ENCODE data around the gene ETDA. TPM values are rescaled to one million over a fixed set of nuclear protein-coding genes. Genes with fewer than 3 reads are reported as not detected.

ETDA gene
- total and polyA plus RNA-seq, 2 of the 13 experiments (the other 11 are each of a cell fraction or from before 2014, with no cell fraction given): not detected

DNA sequence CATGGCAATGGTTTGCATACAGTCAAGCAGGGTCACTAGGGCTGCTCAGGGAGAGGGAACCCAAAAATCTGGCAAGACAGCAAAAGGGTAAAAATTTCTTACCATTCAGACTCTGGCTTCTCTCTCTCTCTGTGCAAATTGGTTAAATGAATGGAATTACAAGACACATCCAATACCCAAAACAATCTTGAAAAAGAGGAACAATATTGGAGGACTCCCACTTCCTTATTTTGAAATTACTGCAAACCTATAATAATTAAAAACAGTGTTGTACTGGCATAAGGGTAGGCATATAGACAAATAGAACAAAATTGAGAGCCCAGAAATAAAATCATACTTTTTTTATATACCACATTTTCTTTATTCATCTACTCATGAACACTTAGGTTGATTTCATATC, 24.1 kb downstream of the ETDA start (continued):
- TF ChIP-seq, protein P1, sequence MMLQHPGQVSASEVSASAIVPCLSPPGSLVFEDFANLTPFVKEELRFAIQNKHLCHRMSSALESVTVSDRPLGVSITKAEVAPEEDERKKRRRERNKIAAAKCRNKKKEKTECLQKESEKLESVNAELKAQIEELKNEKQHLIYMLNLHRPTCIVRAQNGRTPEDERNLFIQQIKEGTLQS (CRISPR knock-in tag; IDR thresholded peaks at IDR 0.05): no peak
- no peak for TF ChIP-seq PPARG (CRISPR knock-in tag; conservative IDR thresholded peaks at IDR 0.05)

DNA sequence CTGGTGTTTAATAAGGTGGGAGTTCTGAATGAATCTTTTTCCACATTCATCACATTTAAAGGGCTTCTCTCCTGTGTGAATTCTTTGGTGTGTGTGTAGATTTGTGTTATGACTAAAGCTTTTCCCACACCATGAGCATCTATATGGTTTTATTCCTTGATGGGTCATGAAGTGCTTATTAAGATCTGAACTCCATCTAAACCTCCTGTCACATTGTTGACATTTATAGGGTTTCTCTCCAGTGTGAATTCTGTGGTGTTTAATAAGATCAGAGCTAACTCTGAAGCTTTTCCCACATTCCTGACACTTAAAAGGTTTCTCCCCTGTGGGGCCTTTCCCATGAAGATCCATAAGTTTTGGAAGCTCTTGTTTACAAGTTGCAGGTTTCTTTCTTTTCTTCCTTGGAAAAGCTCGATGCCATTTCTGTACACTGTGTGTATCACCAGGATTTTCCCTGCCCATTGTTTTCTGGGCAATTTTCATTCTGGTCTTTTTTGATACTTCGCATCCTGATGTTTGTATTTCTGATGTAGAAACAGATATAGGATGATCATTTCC, 35.5 kb downstream of the ETDA start:
- DNase-seq (ENCODE audit: low spot score): no peak
- no peak for FAIRE-seq
- H2AFZ ChIP-seq (ENCODE audit: low read length): no peak overlapping the region
- no peaks in the 10 kb centered on the region for H3K27me3 ChIP-seq (ENCODE audit: control insufficient read depth in 1 of 2, insufficient read depth in 2 of 2, low read length in 2 of 2)
- POLR2A ChIA-PET: no interaction called here
- no peaks in the 10 kb centered on the region for H4K20me1 ChIP-seq (ENCODE audit: insufficient read depth, low read length)
- no peak overlapping the region for H3K4me3 ChIP-seq (replicated peaks in 1 of 3; ENCODE audit: insufficient read depth in 1 of 3, low read depth in 2 of 3, low read length in 3 of 3)
- H3K9ac ChIP-seq (ENCODE audit: insufficient read depth, low read depth, low read length): no peak overlapping the region
- no peaks in the 10 kb centered on the region for H3K9me3 ChIP-seq (ENCODE audit: low read length)
- no peaks in the 10 kb centered on the region for H3K79me2 ChIP-seq (ENCODE audit: insufficient read depth, low read length)
- no TSS peak for BruUV-seq (replicated peaks)
- H3K4me2 ChIP-seq (ENCODE audit: low read depth, low read length): no peak overlapping the region
- no peak for ATAC-seq
- WGBS (ENCODE audit: low lambda C conversion rate): 100% methylated on average over 2 of the region's 2 CpGs
- CTCF ChIA-PET (ENCODE audit: low intra/inter-chr PET ratio, low total read pairs): no interaction called here
- H3K4me1 ChIP-seq (ENCODE audit: insufficient read depth, low read length): no peaks in the 10 kb centered on the region
- no peak for TF ChIP-seq PLRG1 (conservative IDR thresholded peaks at IDR 0.05)
- TF ChIP-seq POLR2AphosphoS2 (IDR thresholded peaks at IDR 0.05; ENCODE audit: low read depth, low read length): no peak
- TF ChIP-seq, protein P2, sequence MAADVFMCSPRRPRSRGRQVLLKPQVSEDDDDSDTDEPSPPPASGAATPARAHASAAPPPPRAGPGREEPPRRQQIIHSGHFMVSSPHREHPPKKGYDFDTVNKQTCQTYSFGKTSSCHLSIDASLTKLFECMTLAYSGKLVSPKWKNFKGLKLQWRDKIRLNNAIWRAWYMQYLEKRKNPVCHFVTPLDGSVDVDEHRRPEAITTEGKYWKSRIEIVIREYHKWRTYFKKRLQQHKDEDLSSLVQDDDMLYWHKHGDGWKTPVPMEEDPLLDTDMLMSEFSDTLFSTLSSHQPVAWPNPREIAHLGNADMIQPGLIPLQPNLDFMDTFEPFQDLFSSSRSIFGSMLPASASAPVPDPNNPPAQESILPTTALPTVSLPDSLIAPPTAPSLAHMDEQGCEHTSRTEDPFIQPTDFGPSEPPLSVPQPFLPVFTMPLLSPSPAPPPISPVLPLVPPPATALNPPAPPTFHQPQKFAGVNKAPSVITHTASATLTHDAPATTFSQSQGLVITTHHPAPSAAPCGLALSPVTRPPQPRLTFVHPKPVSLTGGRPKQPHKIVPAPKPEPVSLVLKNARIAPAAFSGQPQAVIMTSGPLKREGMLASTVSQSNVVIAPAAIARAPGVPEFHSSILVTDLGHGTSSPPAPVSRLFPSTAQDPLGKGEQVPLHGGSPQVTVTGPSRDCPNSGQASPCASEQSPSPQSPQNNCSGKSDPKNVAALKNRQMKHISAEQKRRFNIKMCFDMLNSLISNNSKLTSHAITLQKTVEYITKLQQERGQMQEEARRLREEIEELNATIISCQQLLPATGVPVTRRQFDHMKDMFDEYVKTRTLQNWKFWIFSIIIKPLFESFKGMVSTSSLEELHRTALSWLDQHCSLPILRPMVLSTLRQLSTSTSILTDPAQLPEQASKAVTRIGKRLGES (CRISPR knock-in tag; IDR thresholded peaks at IDR 0.05; ENCODE audit: borderline replicate concordance): no peak
- TF ChIP-seq ZNF317 (CRISPR knock-in tag; IDR thresholded peaks at IDR 0.05): no peak
- no peak for TF ChIP-seq ZNF446 (CRISPR knock-in tag; IDR thresholded peaks at IDR 0.05)
- no peak for TF ChIP-seq RAD51 (IDR thresholded peaks at IDR 0.05; ENCODE audit: borderline replicate concordance)
- no peak for TF ChIP-seq MIXL1 (CRISPR knock-in tag; IDR thresholded peaks at IDR 0.05)
- TF ChIP-seq ZNF777 (CRISPR knock-in tag; IDR thresholded peaks at IDR 0.05): no peak
- TF ChIP-seq GTF3A (CRISPR knock-in tag; conservative IDR thresholded peaks at IDR 0.05): no peak
- no peak for TF ChIP-seq PCBP2 (optimal IDR thresholded peaks at IDR 0.05; ENCODE audit: low read depth, low read length, poor library complexity, severe bottlenecking)
- TF ChIP-seq, protein P3, sequence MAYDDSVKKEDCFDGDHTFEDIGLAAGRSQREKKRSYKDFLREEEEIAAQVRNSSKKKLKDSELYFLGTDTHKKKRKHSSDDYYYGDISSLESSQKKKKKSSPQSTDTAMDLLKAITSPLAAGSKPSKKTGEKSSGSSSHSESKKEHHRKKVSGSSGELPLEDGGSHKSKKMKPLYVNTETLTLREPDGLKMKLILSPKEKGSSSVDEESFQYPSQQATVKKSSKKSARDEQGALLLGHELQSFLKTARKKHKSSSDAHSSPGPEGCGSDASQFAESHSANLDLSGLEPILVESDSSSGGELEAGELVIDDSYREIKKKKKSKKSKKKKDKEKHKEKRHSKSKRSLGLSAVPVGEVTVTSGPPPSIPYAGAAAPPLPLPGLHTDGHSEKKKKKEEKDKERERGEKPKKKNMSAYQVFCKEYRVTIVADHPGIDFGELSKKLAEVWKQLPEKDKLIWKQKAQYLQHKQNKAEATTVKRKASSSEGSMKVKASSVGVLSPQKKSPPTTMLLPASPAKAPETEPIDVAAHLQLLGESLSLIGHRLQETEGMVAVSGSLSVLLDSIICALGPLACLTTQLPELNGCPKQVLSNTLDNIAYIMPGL (CRISPR knock-in tag; IDR thresholded peaks at IDR 0.05; ENCODE audit: borderline replicate concordance in 1 of 2, low read depth in 1 of 2): no peak
- no peak overlapping the region for H3K27ac ChIP-seq (ENCODE audit: extremely low read length, insufficient read depth, low read length)
- H3K36me3 ChIP-seq (replicated peaks in 1 of 2; ENCODE audit: control insufficient read depth in 1 of 2, insufficient read depth in 2 of 2, low read length in 2 of 2): no peaks in the 10 kb centered on the region
- in situ Hi-C loops (cut with HindIII; ENCODE audit: extremely low pct_ligation_motif_present, low pct_unique_long_range_greater_than_20kb): no loop called here
- intact Hi-C loops (cut with micrococcal nuclease; ENCODE audit: unreplicated experiment): no loop called here
